ENCODE data around the gene CTNNA3. TPM values are rescaled to one million over a fixed set of nuclear protein-coding genes. Genes with fewer than 3 reads are reported as not detected.

The CTNNA3 gene
- total RNA-seq, 1 experiment from 2014 or later: 0.32 TPM

- no TSS peak for BruUV-seq (replicated peaks)
- no peak overlapping the region for H3K4me2 ChIP-seq (ENCODE audit: low read length)
- no peak for ATAC-seq
- no peaks in the 10 kb centered on the region for H3K79me2 ChIP-seq (ENCODE audit: insufficient read depth, low read length)
- H3K9ac ChIP-seq (ENCODE audit: low read length): no peak overlapping the region
- H3K4me3 ChIP-seq (replicated peaks in 1 of 2; ENCODE audit: low read depth in 1 of 2, low read length in 2 of 2): no peak overlapping the region
- intact Hi-C loops (cut with micrococcal nuclease): loop anchor here (10.0 kb wide), 1 partner anchor 293 kb away; no protein-coding TSS in a partner anchor
- H3K9me2 ChIP-seq (ENCODE audit: insufficient read depth): no peaks in the 10 kb centered on the region
- RAD21 ChIA-PET (ENCODE audit: low non-redundant PET in 1 of 2, low total read pairs in 2 of 2, uncharacterized antibody in 2 of 2, unreplicated experiment in 2 of 2): no interaction called here
- H3K27me3 ChIP-seq (ENCODE audit: insufficient read depth, low read length): no peaks in the 10 kb centered on the region; the same call in 1 of the 2 replicates
- DNase-seq (ENCODE audit: low read depth, low spot score): no peak
- no peak for TF ChIP-seq RAD21 (IDR thresholded peaks at IDR 0.05; ENCODE audit: low read depth)
- no peak for TF ChIP-seq ZFX (IDR thresholded peaks at IDR 0.05)
- TF ChIP-seq EZH2phosphoT487 (IDR thresholded peaks at IDR 0.05; ENCODE audit: borderline replicate concordance): no peak
- no peak for TF ChIP-seq CBX3 (IDR thresholded peaks at IDR 0.05; ENCODE audit: low read depth)
- TF ChIP-seq FOSL1 (IDR thresholded peaks at IDR 0.05; ENCODE audit: low read depth): no peak
- no peak for TF ChIP-seq ZNF274 (IDR thresholded peaks at IDR 0.05; ENCODE audit: low read depth, low read length)
- TF ChIP-seq CEBPB (IDR thresholded peaks at IDR 0.05; ENCODE audit: low read depth): no peak
- no peak for TF ChIP-seq MAX (IDR thresholded peaks at IDR 0.05)
- no peak for TF ChIP-seq CTCF (IDR thresholded peaks at IDR 0.05 in 2 of 3, conservative IDR thresholded peaks at IDR 0.05 in 1 of 3; ENCODE audit: borderline replicate concordance in 1 of 3, insufficient read depth in 1 of 3, low read depth in 2 of 3, low read length in 2 of 3)
- TF ChIP-seq SIN3A (IDR thresholded peaks at IDR 0.05; ENCODE audit: low read depth): no peak
- no peak for TF ChIP-seq ELF1 (IDR thresholded peaks at IDR 0.05; ENCODE audit: borderline replicate concordance, low read depth)
- no peak for TF ChIP-seq SP1 (IDR thresholded peaks at IDR 0.05; ENCODE audit: low read depth)
- CTCF ChIA-PET: no interaction called here
- no peaks in the 10 kb centered on the region for H3K36me3 ChIP-seq (ENCODE audit: control insufficient read depth in 1 of 2, insufficient read depth in 2 of 2, low read length in 2 of 2)
- H4K20me1 ChIP-seq (ENCODE audit: insufficient read depth): no peaks in the 10 kb centered on the region
- no peak overlapping the region for H2AFZ ChIP-seq (ENCODE audit: low read depth, low read length, poor library complexity, severe bottlenecking)
- no peaks in the 10 kb centered on the region for H3K9me3 ChIP-seq (ENCODE audit: control insufficient read depth in 1 of 2, insufficient read depth in 1 of 2, low read depth in 1 of 2, low read length in 2 of 2)
- H3K4me1 ChIP-seq (ENCODE audit: control insufficient read depth in 1 of 2, insufficient read depth in 2 of 2, low read length in 2 of 2): no peaks in the 10 kb centered on the region
- H3K27ac ChIP-seq (ENCODE audit: low read depth, low read length): no peak overlapping the region
- POLR2A ChIA-PET: no interaction called here
These were observed 767.8 kb downstream of the CTNNA3 start for GRCh38 chr10:66927971-66928770.
